HG03135 (cell line): ENCODE results near the gene DOCK9.

ENCODE experiments used
- ATAC-seq: cut with Tn5 transposase; IDR thresholded peaks from one replicate; pipeline ENCODE4 v1.9.1; 2021; ENCODE audit warnings: mild to moderate bottlenecking, moderate library complexity; ENCODE audit not compliant: unreplicated experiment

The DOCK9 gene

GRCh38 chr13:98976338-98976737, 1.5 kb downstream of the DOCK9 start:
- no peak for ATAC-seq

- ATAC-seq = no peak
Observed at GRCh38 chr13:98975822-98976261, 2.0 kb downstream of the DOCK9 start.

- ATAC-seq = no peak
Observed at GRCh38 chr13:98974053-98974452, 3.8 kb downstream of the DOCK9 start.

- ATAC-seq = no peak
Observed at GRCh38 chr13:98972627-98973026, 5.2 kb downstream of the DOCK9 start.

- ATAC-seq = no peak
Observed at GRCh38 chr13:98972059-98972458, 5.8 kb downstream of the DOCK9 start.

- no peak for ATAC-seq
Observed at GRCh38 chr13:98970330-98970729, 7.5 kb downstream of the DOCK9 start.

- no peak for ATAC-seq
Observed at GRCh38 chr13:98967491-98967890, 10.4 kb downstream of the DOCK9 start.

GRCh38 chr13:98966019-98966418, 11.8 kb downstream of the DOCK9 start:
- ATAC-seq = no peak

- ATAC-seq = no peak
Observed at GRCh38 chr13:98965325-98965724, 12.5 kb downstream of the DOCK9 start.

GRCh38 chr13:98963917-98964316, 13.9 kb downstream of the DOCK9 start:
- no peak for ATAC-seq

- no peak for ATAC-seq
Observed at GRCh38 chr13:98962901-98963590, 14.8 kb downstream of the DOCK9 start.

GRCh38 chr13:98961503-98962105, 16.3 kb downstream of the DOCK9 start:
- ATAC-seq = no peak

- ATAC-seq = no peak
Observed at GRCh38 chr13:98960606-98961502, 17.0 kb downstream of the DOCK9 start.

GRCh38 chr13:98959786-98960605, 17.9 kb downstream of the DOCK9 start:
- no peak for ATAC-seq

- no peak for ATAC-seq
Observed at GRCh38 chr13:98959291-98959690, 18.6 kb downstream of the DOCK9 start.

GRCh38 chr13:98958443-98958794, 19.4 kb downstream of the DOCK9 start:
- ATAC-seq = no peak

- ATAC-seq = no peak
Observed at GRCh38 chr13:98957731-98958442, 20.0 kb downstream of the DOCK9 start.

GRCh38 chr13:98955336-98955735, 22.5 kb downstream of the DOCK9 start:
- no peak for ATAC-seq

GRCh38 chr13:98954313-98954712, 23.6 kb downstream of the DOCK9 start:
- ATAC-seq = no peak

- ATAC-seq = no peak
Observed at GRCh38 chr13:98951266-98951665, 26.6 kb downstream of the DOCK9 start.
